ENCODE measurements around the gene SDHAF2. TPM values are rescaled to one million over a fixed set of nuclear protein-coding genes. Genes with fewer than 3 reads are reported as not detected.
A peak's percentile ranks its signal among the peaks of the same experiment; 100 is the strongest.

SDHAF2 gene
- polyA plus RNA-seq, 3 donors = 45.5 to 70.2 (median 64.8) TPM

- Histone ChIP-seq H3K4me3 (replicated peaks in 1 of 3; ENCODE audit: low read depth in 2 of 3, low read length in 3 of 3) (no peak overlapping the region), H3K27me3 (ENCODE audit: control insufficient read depth in 2 of 2, insufficient read depth in 2 of 2, low read length in 2 of 2) (no peaks in the 10 kb centered on the region), H3K27ac (ENCODE audit: low read depth in 1 of 2, low read length in 2 of 2) (no peak overlapping the region), H3K79me2 (ENCODE audit: insufficient read depth, low read length) (no peaks in the 10 kb centered on the region), H3K36me3 (replicated peaks in 1 of 2; ENCODE audit: control insufficient read depth in 1 of 2, insufficient read depth in 2 of 2, low read length in 2 of 2) (no peaks in the 10 kb centered on the region), H2AFZ (ENCODE audit: insufficient read depth, low read depth, low read length, poor library complexity, severe bottlenecking) (no peak overlapping the region), H3K9ac (ENCODE audit: insufficient read depth, low read length, poor library complexity, severe bottlenecking) (no peak overlapping the region), H3K4me2 (replicated peaks; ENCODE audit: extremely low read depth, low read length, poor library complexity, severe bottlenecking) (no peak overlapping the region), H3K4me1 (ENCODE audit: control insufficient read depth in 1 of 2, insufficient read depth in 2 of 2, low read length in 2 of 2) (no peaks in the 10 kb centered on the region), H4K20me1 (ENCODE audit: insufficient read depth, low read length) (no peaks in the 10 kb centered on the region), H3K9me3 (replicated peaks in 1 of 2; ENCODE audit: control insufficient read depth in 1 of 2, insufficient read depth in 1 of 2, low read length in 2 of 2) (no peaks in the 10 kb centered on the region)
- no peak for TF ChIP-seq CTCF (IDR thresholded peaks at IDR 0.05)
- intact Hi-C loops (cut with micrococcal nuclease) = loop anchor here in 1 of 2 donors (10.0 kb wide), 1 partner anchor 153 kb away; no protein-coding TSS in a partner anchor
- peaks cover 0 to 3% (median 0%) of the 10 kb centered on the region in 7 donors for H3K9me3 Mint-ChIP-seq
- peaks cover 0 to 6% (median 1%) of the 10 kb centered on the region in 3 donors for H3K27me3 Mint-ChIP-seq (ENCODE audit: low read depth in 3 of 3)
- H3K36me3 Mint-ChIP-seq = no peaks in the 10 kb centered on the region
- H3K4me1 Mint-ChIP-seq = no peaks in the 10 kb centered on the region
- H3K27ac Mint-ChIP-seq = no peak overlapping the region
- H3K4me3 Mint-ChIP-seq = no peak overlapping the region
- WGBS (ENCODE audit: insufficient coverage) = 93% methylated on average over 9 of the region's 10 CpGs
- no peak for DNase-seq
Measured at GRCh38 chr11:61481806-61482205, 51.9 kb downstream of the SDHAF2 start.

GRCh38 chr11:61482513-61482912 lies 52.6 kb downstream of the SDHAF2 start:
- Histone ChIP-seq H3K36me3 (replicated peaks in 1 of 2; ENCODE audit: control insufficient read depth in 1 of 2, insufficient read depth in 2 of 2, low read length in 2 of 2) (no peaks in the 10 kb centered on the region), H3K9ac (ENCODE audit: insufficient read depth, low read length, poor library complexity, severe bottlenecking) (no peak overlapping the region), H3K4me3 (replicated peaks in 1 of 3; ENCODE audit: low read depth in 2 of 3, low read length in 3 of 3) (no peak overlapping the region), H3K27ac (ENCODE audit: low read depth in 1 of 2, low read length in 2 of 2) (no peak overlapping the region), H2AFZ (ENCODE audit: insufficient read depth, low read depth, low read length, poor library complexity, severe bottlenecking) (no peak overlapping the region), H3K9me3 (replicated peaks in 1 of 2; ENCODE audit: control insufficient read depth in 1 of 2, insufficient read depth in 1 of 2, low read length in 2 of 2) (no peaks in the 10 kb centered on the region), H4K20me1 (ENCODE audit: insufficient read depth, low read length) (no peaks in the 10 kb centered on the region), H3K79me2 (ENCODE audit: insufficient read depth, low read length) (no peaks in the 10 kb centered on the region), H3K27me3 (ENCODE audit: control insufficient read depth in 2 of 2, insufficient read depth in 2 of 2, low read length in 2 of 2) (no peaks in the 10 kb centered on the region), H3K4me1 (ENCODE audit: control insufficient read depth in 1 of 2, insufficient read depth in 2 of 2, low read length in 2 of 2) (no peaks in the 10 kb centered on the region), H3K4me2 (replicated peaks; ENCODE audit: extremely low read depth, low read length, poor library complexity, severe bottlenecking) (no peak overlapping the region)
- peaks cover 0 to 1% (median 0%) of the 10 kb centered on the region in 7 donors for H3K9me3 Mint-ChIP-seq
- H3K27ac Mint-ChIP-seq = no peak overlapping the region
- H3K4me1 Mint-ChIP-seq = no peaks in the 10 kb centered on the region
- H3K4me3 Mint-ChIP-seq = no peak overlapping the region
- H3K36me3 Mint-ChIP-seq = peaks cover 0 to 3% of the 10 kb centered on the region in 2 donors
- TF ChIP-seq CTCF (IDR thresholded peaks at IDR 0.05) = peak; percentile 54
- H3K27me3 Mint-ChIP-seq (ENCODE audit: low read depth in 3 of 3) = peaks cover 0 to 8% (median 1%) of the 10 kb centered on the region in 3 donors
- no peak for DNase-seq
- intact Hi-C loops (cut with micrococcal nuclease) = loop anchor here in 1 of 2 donors (10.0 kb wide), 1 partner anchor 152 kb away; no protein-coding TSS in a partner anchor
- 45% methylated on average over 5 of the region's 7 CpGs for WGBS (ENCODE audit: insufficient coverage)
